NK-92 (cell line): Measurements from ENCODE around the gene PRR19.
"Not testable (repeated sequence)": the region's sequence is repeated elsewhere in the genome, so short reads cannot be mapped to it uniquely, and the experiment has no call there.

Experiments used
- DNase-seq: peaks from one replicate; lab custom pipeline; 2025; ENCODE audit not compliant: unreplicated experiment; lab: John Stamatoyannopoulos, UW

Gene PRR19

GRCh38 chr19:42325308-42325895 lies 23.5 kb downstream of the PRR19 start, which contains the start of gene MEGF8:
MEGF8 (plus strand) TSS chr19:42325635; CDS start chr19:42326244, 609 bp downstream.
- peak; percentile 90 for DNase-seq

- no peak for DNase-seq
These were observed 24.2 kb downstream of the PRR19 start for GRCh38 chr19:42325896-42326771.

- no peak for DNase-seq
These were observed 25.0 kb downstream of the PRR19 start for GRCh38 chr19:42326969-42327368.

- DNase-seq: no peak
These were observed 25.4 kb downstream of the PRR19 start for GRCh38 chr19:42327381-42327780.

- DNase-seq: no peak
These were observed 26.2 kb downstream of the PRR19 start for GRCh38 chr19:42328106-42328505.

- DNase-seq: no peak
These were observed 26.9 kb downstream of the PRR19 start for GRCh38 chr19:42328854-42329253.

GRCh38 chr19:42330241-42330711 lies 28.3 kb downstream of the PRR19 start:
- no peak for DNase-seq

- not testable (repeated sequence) for DNase-seq
These were observed 29.4 kb downstream of the PRR19 start for GRCh38 chr19:42331333-42331732.

GRCh38 chr19:42332059-42332458 lies 30.1 kb downstream of the PRR19 start:
- no peak for DNase-seq

- DNase-seq: no peak
These were observed 31.1 kb downstream of the PRR19 start for GRCh38 chr19:42333018-42333417.

GRCh38 chr19:42333975-42334696 lies 32.2 kb downstream of the PRR19 start:
- no peak for DNase-seq

GRCh38 chr19:42334697-42335373 lies 32.9 kb downstream of the PRR19 start:
- DNase-seq: no peak

- no peak for DNase-seq
These were observed 33.5 kb downstream of the PRR19 start for GRCh38 chr19:42335374-42335936.

GRCh38 chr19:42335971-42336370 lies 34.0 kb downstream of the PRR19 start:
- no peak for DNase-seq

- DNase-seq: not testable (repeated sequence)
These were observed 37.4 kb downstream of the PRR19 start for GRCh38 chr19:42339126-42339860.

- not testable (repeated sequence) for DNase-seq
These were observed 38.0 kb downstream of the PRR19 start for GRCh38 chr19:42339922-42340321.

GRCh38 chr19:42343344-42344110 lies 41.6 kb downstream of the PRR19 start:
- no peak for DNase-seq

GRCh38 chr19:42344336-42344893 lies 42.5 kb downstream of the PRR19 start:
- DNase-seq: no peak
